GM18498 (cell line): ENCODE measurements around the gene REG3A.

ENCODE experiments used
- ATAC-seq: cut with Tn5 transposase; IDR thresholded peaks from one replicate; pipeline ENCODE4 v1.9.1; 2021; ENCODE audit warnings: mild to moderate bottlenecking, moderate library complexity; ENCODE audit not compliant: unreplicated experiment

Gene REG3A

DNA sequence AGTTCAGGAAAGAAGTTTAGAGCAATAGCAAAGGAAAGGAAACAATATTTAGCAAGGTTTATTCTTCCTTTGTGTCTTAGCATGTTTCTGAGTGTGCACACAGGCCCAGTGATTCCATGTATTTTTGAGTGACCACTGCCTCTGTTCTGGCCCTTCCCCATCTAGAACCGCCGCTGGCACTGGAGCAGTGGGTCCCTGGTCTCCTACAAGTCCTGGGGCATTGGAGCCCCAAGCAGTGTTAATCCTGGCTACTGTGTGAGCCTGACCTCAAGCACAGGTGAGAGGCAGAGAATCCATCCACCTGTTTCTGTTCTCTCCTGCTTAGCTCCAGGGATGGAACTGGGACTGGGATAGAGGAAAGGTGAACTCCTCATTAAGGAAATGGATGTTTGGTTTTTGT lies 36.9 kb downstream of the REG3A start:
- no peak for ATAC-seq

DNA sequence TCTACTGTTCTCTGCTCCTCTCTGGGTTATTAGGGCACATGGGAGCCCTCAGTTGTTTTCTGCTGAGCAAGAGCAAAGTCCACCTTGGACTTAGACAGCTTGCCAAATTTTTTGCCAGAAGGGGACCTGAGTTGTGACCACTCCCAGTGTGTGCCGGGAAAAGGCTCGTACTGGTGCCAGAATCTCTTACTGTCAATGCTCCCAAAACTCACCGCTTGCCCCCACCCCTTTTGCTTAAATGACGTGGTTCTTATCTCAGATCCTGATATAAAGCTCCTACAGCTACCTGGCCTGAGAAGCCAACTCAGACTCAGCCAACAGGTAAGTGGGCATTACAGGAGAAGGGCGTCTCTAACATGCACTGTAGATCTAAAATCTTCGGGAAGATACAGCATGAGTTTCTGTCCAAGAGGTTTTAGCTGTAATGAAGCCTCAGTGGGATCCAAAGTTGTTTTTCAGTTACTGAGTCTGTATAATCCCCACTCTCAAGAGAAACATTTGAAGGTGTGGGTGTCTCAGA lies 39.3 kb downstream of the REG3A start, which contains the start of gene REG1A:
TSS of gene REG1A (plus strand) at position 295 of the 520 bp plus-strand sequence. CDS start 374 bp downstream, outside the sequence.
- ATAC-seq, result no peak

DNA sequence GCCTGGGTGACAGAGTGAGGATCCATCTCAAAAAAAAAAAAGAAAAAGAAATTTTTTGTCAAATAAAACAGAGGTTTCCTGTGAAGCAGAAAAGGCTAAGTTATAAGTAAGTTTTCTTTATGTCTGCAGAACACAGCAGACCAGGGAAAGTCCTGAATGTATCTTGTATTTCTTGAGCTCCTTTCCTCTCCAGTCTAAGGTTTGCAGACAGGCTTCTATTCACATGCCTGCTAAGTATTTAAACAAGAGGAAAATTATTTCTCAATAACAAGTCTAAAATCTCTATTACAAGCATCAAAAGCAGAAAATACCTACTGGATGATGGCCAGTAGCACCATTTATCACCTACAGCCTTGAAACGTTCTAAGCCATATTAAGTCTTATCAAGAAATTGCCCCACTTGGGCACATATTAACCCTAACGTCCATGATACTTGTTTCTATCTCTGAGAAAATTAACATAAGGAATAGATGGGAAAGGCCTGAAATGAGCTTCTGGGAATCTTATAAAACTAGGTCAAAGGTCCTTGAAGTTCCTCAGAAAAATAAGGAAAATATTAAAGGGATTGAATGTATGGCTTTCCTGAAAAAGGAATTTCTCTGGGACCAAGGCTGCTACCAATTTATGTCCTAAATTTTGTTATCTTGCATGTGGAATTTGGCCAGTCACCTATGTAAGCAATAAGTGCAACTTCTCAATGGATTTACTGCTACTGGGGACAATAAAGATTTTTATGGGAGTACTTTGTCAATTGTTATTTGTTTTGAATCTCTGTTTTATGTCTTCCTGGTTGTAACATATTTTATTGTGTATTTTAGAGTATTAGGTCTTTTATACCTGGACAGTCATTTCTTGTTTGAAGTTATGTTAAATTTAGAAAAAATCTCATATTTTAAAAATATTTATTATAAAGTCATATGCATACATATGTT lies 42.3 kb downstream of the REG3A start:
- no peak for ATAC-seq

DNA sequence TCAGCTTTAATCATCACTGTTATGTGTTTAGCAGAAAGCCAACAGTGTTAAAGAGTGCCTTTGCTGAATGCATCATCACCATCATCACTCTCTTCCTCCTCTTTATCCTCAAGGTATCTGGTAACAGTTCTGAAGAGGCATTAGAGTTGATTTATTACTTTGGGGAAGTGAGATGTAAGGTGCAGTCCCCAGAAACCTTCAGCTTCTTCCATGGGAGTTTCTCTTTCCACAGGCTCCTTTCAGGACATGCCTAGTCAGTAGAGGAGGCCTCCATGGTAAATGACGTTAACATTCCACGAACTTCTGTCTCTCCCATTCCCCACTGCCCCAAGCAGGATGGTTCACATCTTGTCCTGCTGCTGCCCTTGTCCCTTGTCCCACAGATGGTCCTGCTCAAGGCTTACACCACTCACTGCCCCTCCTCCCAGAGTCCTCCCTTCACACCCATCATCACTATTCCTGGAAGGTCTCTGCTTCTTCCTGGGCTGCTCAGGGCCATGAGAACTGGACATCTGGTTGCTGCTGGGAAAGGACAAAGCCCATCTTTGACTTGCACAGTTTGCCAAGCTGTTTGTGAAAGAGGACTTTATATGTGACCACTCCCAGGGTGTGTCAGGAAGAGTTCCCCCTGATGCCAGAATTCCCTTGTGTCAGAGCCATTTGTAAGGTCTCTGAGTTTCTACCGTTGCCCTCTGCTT lies 44.6 kb downstream of the REG3A start:
- no peak for ATAC-seq

DNA sequence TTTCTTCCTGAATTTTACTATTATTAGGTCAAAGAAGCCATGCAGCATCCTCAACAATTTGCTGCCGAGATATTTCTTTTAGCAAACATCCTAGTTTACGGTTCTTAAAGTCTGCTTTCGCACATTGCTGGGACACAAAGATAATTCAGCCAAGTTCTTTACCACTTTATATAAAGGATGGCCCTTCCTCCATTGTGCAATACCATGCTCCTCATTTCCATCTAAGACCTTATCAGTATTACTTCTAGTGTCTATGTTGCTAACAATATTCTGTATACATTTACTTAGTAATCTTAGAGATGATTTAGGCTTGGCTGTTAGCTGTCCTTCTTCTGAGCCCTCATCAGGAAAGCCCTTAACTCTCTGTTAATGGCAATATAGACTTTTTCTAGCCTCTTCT lies 47.3 kb downstream of the REG3A start:
- no peak for ATAC-seq
